ENCODE data around the gene ORMDL3.

DNA sequence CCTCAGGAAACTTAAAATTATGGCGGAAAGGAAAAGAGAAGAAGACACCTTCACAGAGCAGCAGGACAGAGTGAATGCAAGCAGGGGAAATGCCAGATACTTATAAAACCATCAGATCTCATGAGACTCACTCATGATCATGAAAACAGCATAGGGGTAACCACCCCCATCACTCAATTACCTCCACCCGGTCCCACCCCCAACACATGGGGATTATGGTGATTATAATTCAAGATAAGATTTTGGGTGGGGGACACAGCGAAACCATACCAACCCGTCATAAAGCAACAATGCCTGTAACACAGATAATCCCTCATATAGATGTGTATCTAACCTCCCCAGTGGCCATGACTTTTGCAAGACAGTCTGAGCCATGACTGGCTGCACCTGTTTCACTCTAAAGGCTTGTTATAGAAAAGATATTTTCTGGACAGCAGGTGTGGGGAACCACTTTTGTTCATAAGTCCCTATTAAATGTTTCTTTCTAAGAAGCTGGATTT, 28.4 kb upstream of the ORMDL3 start:
- TF ChIP-seq, protein P1, sequence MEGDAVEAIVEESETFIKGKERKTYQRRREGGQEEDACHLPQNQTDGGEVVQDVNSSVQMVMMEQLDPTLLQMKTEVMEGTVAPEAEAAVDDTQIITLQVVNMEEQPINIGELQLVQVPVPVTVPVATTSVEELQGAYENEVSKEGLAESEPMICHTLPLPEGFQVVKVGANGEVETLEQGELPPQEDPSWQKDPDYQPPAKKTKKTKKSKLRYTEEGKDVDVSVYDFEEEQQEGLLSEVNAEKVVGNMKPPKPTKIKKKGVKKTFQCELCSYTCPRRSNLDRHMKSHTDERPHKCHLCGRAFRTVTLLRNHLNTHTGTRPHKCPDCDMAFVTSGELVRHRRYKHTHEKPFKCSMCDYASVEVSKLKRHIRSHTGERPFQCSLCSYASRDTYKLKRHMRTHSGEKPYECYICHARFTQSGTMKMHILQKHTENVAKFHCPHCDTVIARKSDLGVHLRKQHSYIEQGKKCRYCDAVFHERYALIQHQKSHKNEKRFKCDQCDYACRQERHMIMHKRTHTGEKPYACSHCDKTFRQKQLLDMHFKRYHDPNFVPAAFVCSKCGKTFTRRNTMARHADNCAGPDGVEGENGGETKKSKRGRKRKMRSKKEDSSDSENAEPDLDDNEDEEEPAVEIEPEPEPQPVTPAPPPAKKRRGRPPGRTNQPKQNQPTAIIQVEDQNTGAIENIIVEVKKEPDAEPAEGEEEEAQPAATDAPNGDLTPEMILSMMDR (IDR thresholded peaks at IDR 0.05), result no peak
- TF ChIP-seq POLR2A (IDR thresholded peaks at IDR 0.05; ENCODE audit: low read length), result no peak
- TF ChIP-seq TP53 (CRISPR knock-in tag; IDR thresholded peaks at IDR 0.05), result no peak
- TF ChIP-seq EP300 (IDR thresholded peaks at IDR 0.05), result no peak
- TF ChIP-seq RNF2 (IDR thresholded peaks at IDR 0.05; ENCODE audit: borderline replicate concordance, low read depth), result no peak
- no peak for TF ChIP-seq FOSL2 (IDR thresholded peaks at IDR 0.05)
- no peak for TF ChIP-seq FOSL2 (CRISPR knock-in tag; IDR thresholded peaks at IDR 0.05)

All from A549 (cell line).